Measurements from ENCODE around the gene PTGES.

The PTGES gene

GRCh38 chr9:129740666-129741464, 12.0 kb downstream of the PTGES start:
- no peak for DNase-seq

- DNase-seq, result no peak
Observed at GRCh38 chr9:129740174-129740573, 12.7 kb downstream of the PTGES start.

- no peak for DNase-seq
Observed at GRCh38 chr9:129739432-129739831, 13.4 kb downstream of the PTGES start.

- peak; percentile 87 for DNase-seq
Observed at GRCh38 chr9:129737479-129738274, 15.2 kb downstream of the PTGES start.

GRCh38 chr9:129736334-129736733, 16.5 kb downstream of the PTGES start:
- DNase-seq, result no peak

- no peak for DNase-seq
Observed at GRCh38 chr9:129735546-129735945, 17.3 kb downstream of the PTGES start.

- DNase-seq, result no peak
Observed at GRCh38 chr9:129733632-129733953, 19.2 kb downstream of the PTGES start.

GRCh38 chr9:129732946-129733631, 19.8 kb downstream of the PTGES start:
- no peak for DNase-seq

GRCh38 chr9:129732100-129732499, 20.7 kb downstream of the PTGES start:
- no peak for DNase-seq

- DNase-seq, result no peak
Observed at GRCh38 chr9:129731477-129732085, 21.3 kb downstream of the PTGES start.

- DNase-seq, result no peak
Observed at GRCh38 chr9:129728744-129729143, 24.1 kb downstream of the PTGES start.

GRCh38 chr9:129726322-129727160, 26.3 kb downstream of the PTGES start:
- DNase-seq, result peak; percentile 41

GRCh38 chr9:129725795-129726251, 27.0 kb downstream of the PTGES start:
- no peak for DNase-seq

- DNase-seq, result no peak
Observed at GRCh38 chr9:129724456-129725190, 28.2 kb downstream of the PTGES start.

- no peak for DNase-seq
Observed at GRCh38 chr9:129722913-129723312, 29.9 kb downstream of the PTGES start.

GRCh38 chr9:129720865-129721545, 31.8 kb downstream of the PTGES start:
- DNase-seq, result no peak

GRCh38 chr9:129720181-129720864, 32.5 kb downstream of the PTGES start:
- DNase-seq, result no peak

- no peak for DNase-seq
Observed at GRCh38 chr9:129719135-129719534, 33.7 kb downstream of the PTGES start.

- DNase-seq, result no peak
Observed at GRCh38 chr9:129718647-129719046, 34.2 kb downstream of the PTGES start.

- no peak for DNase-seq
Observed at GRCh38 chr9:129717991-129718390, 34.9 kb downstream of the PTGES start.
